ENCODE data around the gene PIAS1.

The PIAS1 gene

GRCh38 chr15:68047826-68048225 is 6.3 kb upstream of the PIAS1 start:
- TF ChIP-seq CTCF (IDR thresholded peaks at IDR 0.05; ENCODE audit: insufficient read depth, missing control alignments) = no peak
- FAIRE-seq (no peak), DNase-seq (ENCODE audit: insufficient read length, low spot score) (no peak)

GRCh38 chr15:68051109-68051508 is 3.0 kb upstream of the PIAS1 start:
- no peak for DNase-seq (ENCODE audit: insufficient read length, low spot score)
- no peak for TF ChIP-seq CTCF (IDR thresholded peaks at IDR 0.05; ENCODE audit: insufficient read depth, missing control alignments)
- FAIRE-seq = no peak

- no peak for DNase-seq (ENCODE audit: insufficient read length, low spot score)
These were observed 2.2 kb upstream of the PIAS1 start for GRCh38 chr15:68051907-68052306.

GRCh38 chr15:68052431-68052830 is 1.7 kb upstream of the PIAS1 start:
- no peak for TF ChIP-seq CTCF (IDR thresholded peaks at IDR 0.05; ENCODE audit: insufficient read depth, missing control alignments)
- DNase-seq (ENCODE audit: insufficient read length, low spot score) (no peak), FAIRE-seq (no peak)

More at GRCh38 chr15:68051907-68052306, 2.2 kb upstream of the PIAS1 start:
- FAIRE-seq = no peak
- no peak for TF ChIP-seq CTCF (IDR thresholded peaks at IDR 0.05; ENCODE audit: insufficient read depth, missing control alignments)

GRCh38 chr15:68053001-68053400 is 1.1 kb upstream of the PIAS1 start:
- DNase-seq (ENCODE audit: insufficient read length, low spot score) = no peak
- no peak for TF ChIP-seq CTCF (IDR thresholded peaks at IDR 0.05; ENCODE audit: insufficient read depth, missing control alignments)
- no peak for FAIRE-seq

- FAIRE-seq (no peak), DNase-seq (ENCODE audit: insufficient read length, low spot score) (no peak)
- TF ChIP-seq CTCF (IDR thresholded peaks at IDR 0.05; ENCODE audit: insufficient read depth, missing control alignments) = no peak
These were observed 611 bp downstream of the PIAS1 start for GRCh38 chr15:68054628-68055223.

GRCh38 chr15:68055224-68055705 is 1.1 kb downstream of the PIAS1 start:
- FAIRE-seq = no peak
- DNase-seq (ENCODE audit: insufficient read length, low spot score) = no peak

More at GRCh38 chr15:68055224-68055705, 1.1 kb downstream of the PIAS1 start:
- TF ChIP-seq CTCF (IDR thresholded peaks at IDR 0.05; ENCODE audit: insufficient read depth, missing control alignments) = no peak

Measured in D721Med (cell line).